ENCODE measurements around the gene CCDC92.

The CCDC92 gene

DNA sequence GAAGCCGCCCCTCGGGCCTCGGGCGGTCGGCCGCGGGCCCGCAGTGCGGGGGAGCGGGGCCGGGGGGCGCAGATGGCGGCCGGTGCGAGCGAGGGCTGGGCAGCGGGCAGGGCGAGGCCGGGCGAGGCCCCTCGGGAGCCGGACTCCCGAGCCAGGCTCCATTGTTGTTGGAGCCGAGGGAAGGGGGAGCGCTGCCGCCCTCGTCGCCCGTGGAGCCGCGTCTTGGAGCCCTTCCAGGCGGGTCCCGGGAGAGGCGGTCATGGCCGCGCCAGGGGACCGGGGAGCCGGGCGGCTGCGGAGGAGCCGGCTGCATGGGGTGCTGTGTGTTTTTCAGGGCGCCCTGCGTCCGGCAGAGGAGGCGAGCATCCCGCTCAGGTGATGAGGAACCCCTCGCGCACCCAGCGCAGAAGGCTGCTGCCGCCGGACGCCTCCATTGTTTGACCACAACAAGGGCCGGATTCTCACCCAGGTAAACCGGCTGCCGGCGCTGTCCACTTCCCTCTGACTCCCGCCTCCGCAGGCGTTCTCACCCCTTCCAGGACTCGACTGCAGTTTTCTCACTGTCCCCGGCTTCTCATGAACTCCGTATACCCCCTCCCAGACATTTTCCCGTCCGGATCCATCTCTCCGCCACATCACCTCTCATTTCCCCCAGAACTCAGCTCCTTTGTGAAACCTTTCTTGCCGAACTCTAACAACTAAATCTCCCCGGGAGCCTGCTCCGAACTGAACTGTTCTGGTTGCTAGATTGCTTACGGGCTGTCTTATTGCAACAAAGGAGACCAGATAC, 1.1 kb upstream of the CCDC92 start:
- DNase-seq, result no peak

DNA sequence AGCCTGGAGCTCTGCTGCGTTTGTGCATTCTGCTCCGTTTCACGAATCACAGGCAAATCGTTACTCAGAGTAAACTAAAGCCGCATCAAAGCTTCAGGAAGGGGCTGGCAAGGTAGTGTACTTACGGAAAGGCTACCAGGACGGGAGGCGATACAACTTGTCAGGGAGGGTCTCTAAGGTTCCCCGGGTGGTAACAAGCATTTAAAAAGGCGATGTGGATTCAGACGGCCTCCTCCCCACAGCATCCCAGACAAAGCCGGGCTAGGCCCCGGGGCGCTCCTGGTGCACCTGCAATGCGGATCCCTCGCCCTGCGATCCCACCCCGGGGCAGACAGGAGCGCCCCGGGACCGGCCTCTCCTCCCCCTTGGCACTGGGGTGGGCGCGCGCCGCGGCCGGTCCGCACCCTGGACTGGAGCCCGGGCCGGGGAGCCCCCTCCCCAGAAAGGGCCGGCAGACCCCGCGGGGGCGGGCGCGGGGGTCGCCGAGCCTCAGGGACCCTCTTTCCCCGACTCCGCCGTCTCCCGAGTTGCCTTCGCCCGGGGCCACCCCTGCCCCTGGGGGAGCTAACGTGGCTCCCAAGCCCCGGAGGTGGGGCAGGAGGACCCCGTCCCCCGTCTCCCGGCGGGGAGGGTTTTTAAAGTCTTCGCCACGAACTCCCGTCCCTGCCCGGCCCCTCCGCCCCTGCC, 718 bp downstream of the CCDC92 start:
- DNase-seq, result no peak

DNA sequence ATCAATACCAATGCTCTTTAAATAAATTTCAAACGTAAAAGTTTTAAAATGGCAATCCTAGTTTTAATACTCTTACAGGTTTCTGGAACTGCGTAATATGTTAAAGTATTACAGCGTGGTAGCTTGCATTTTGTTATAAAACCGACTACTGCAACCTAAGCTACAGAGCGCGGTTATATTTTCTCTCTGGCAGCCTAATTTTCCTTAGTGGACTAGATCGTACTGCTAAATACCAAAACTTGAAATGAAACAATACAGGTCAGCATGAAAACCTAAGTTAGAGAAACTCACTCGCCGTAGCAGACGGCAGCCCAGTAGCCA, 1.2 kb downstream of the CCDC92 start:
- DNase-seq, result no peak

DNA sequence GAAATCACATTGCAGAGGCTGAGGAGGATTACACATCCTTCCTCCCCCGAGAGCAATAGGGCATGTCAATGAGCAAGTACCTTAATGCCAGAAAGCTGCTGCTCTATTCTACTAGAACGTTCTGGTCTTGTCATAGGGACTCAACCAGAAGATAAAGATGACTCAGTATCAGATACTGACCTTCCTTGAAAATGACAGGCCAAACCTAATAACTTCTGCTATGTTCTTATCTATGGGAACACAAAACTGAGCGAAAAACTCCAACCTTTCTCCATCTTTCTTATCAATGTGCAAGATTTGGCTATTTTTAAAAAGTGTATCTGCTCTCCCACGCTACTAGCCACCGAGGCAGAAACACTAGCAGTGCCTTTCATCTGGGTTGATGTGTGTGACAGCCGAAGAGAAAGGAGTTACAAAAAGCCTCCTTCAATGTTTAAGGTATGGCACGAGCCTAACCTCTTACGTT, 5.5 kb downstream of the CCDC92 start:
- DNase-seq, result no peak

DNA sequence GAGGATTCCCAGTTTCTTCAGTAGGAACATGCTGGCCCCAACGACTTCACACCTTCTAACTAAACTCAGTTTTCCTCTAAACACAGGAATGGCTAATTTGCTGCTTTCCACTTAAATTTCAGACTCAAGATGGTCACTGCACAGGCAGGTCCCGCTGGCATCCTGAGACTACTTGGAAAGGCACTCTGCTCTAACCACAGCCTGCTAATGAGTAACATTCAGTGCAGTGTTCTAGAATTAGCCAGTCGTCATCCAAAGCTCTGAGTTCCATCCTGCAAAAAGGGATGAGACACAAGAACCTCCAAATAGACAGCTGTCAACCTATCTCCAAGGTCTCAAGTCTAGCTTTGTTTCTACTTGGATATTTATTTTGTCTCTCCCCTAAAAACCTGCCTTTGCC, 6.0 kb downstream of the CCDC92 start:
- DNase-seq, result no peak

DNA sequence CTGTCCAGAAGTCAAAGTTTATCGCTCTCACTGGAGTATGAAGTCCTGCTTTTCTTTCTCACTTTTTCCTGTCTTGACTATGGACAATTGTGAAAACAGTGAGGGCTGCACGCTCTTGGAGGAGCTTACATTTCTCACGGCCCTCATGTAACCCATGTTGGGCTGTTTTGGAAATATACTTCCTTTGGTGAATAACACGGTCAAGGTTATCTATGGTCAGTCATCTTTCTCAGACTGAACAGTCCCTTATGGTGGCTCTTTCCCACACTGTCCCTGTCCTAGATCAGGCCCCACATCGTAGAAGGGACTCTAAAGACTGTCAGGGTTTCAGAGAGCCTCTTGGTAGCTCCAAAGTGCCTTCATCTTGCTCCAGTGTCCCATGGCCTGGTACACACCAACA, 7.2 kb downstream of the CCDC92 start:
- no peak for DNase-seq

DNA sequence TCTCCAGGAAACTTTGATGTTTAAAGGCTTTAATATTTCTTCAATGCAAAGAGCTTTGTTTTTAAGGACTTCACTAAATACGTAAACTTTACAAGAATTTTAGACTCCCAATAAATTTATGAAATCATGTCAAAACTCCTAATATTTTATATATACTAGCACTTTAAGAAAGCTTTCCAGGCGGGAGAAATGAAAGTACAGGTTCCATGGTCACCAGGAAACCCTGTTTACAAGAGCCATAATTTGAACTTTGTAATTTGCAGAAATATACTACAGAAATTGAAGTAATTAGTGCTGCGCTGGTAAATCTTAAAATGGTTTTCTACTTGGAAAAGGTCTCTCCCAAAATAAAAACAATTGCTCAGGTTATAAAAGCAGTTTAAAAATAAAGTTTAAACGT, 8.8 kb downstream of the CCDC92 start:
- DNase-seq, result no peak

DNA sequence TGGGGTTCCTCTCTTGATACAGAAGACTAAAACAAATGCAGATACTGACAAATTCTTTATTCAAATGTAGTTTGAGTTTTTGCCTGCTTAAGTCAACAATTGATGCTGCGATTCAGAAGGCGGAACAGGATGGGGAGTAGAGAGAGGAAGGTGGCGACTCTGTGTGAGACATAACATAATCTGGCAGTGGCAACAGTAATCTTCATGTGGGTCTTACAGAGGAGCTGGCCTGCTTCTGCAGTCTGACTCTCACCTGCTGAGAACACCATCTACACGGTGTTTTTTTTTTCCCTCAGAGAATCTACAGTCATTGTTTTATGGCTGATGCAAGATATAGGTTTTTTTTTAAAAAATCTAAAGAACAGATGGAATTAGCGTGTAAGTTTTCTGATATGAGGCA, 10.1 kb downstream of the CCDC92 start:
- no peak for DNase-seq

DNA sequence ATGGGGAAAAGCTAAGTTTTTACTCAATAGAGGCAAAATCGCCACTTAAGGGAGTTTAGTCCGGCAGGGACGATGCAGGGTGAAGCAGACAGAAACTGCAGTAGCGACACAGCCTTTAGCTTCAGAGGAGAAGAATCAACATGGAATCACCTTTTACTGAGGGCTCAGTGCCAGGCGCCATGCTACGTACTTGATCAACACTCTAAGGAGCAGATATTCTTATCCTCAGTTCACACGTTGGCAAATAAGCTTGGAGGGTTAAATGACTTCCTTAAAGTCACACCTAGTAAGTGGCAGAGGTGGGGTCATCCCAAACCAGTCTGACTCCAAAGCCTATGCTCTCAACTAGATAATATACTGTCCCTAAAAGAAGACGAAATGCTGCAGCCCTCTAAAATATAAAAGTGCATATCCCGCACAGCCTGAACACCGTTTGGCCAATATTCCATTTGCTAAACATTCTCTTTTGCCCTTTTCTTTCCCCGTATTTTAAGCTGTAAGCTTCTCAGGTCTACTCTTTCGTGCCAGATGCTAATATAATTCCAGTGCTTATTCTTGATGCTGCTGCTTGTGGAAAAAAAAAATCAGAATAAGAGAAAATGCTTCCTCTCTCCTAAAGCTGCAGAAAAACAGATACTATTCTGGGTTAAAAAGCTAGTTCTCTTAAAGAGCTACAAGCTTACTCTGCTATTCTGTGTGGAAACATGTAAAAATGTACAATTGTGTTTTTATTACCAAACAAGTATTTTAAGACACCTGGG, 10.9 kb downstream of the CCDC92 start:
- no peak for DNase-seq

DNA sequence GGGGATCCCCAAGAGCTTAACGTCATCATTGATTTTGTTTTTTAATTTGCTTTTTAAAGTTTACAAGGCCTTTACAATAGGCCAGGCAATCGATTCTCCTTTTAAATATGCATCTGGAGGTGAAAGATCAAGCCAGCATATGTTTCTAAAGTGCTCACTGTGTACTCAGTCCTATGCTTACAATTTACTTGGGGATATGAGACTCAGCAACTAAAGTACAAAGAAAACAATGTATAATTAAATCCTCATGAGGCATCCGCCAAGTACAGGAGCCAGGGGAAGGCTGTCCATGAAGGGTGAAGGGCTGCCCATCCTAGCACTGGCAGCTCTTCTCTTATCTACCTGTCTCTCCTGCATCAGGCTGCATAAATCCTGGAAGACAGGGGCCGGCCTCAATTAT, 11.8 kb downstream of the CCDC92 start:
- no peak for DNase-seq

DNA sequence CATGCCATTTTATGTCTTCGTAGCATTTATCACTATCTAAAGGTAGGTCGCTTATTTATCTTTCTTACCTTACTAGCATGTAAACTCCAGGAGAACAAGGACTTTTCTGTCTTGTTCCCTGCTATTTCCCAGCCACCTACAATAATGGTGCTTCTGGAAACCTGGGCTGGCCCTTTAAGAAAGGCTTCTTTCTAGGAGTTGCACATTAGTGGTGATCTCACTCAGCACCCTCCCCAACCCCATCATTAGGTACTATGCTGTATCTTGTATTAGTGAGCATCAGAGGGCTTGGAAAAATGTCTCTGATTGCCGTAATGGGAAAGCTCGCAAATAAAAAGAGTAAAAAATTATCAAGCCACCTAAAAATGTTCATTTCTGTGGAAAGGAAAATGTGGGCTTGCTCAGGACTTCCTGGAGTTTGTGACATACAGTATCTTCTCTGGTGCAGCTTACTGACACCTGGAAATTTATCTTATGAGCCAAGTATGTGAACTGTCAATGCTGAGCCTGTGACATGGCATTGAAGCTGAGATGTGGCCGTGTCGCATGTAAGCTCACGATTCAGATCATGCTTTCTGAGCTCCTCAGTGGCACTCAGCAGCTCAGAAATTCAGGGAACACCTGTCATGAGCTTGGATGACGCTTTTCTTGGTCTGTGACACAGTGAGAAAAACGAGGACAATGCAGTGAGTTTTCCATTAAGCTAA, 12.4 kb downstream of the CCDC92 start:
- no peak for DNase-seq

DNA sequence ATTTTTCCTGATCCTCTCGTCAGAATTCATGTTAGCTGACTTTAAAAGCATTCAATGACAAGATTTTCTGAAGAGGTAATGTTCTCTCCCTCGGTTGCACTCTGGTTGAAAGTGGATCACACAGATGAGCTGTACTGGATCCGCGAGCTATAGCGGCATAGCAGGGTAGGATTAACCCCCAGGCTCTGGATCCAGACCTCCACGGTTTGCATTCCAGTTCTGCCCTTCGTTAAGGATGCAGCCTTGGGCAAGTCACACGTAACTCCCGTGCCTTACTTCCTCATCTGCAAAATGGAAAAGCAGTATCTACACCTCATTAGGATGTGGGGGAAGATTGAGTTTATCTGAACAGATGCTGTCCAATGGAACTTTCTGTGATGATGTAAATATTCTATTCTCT, 13.8 kb downstream of the CCDC92 start:
- DNase-seq, result no peak

DNA sequence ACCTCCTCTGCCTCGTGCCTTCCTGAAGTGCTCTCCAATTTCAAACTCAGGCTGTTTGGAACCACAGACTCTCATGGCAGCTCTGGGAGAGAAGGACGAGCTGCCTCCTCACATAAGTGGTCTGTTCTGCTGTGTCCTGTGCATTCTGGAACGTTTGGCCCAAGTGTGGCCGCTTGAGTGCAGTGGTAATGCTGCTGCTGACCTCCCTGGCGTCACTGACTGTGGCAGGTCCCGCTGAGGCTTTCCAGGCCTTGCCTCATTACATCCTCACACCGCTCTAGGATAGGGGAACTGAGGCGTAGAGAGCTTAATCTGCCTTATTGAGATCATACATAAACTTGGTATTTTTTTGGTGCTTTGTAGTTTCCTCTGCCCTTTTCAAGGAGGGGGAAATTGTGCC, 14.2 kb downstream of the CCDC92 start:
- DNase-seq, result no peak

DNA sequence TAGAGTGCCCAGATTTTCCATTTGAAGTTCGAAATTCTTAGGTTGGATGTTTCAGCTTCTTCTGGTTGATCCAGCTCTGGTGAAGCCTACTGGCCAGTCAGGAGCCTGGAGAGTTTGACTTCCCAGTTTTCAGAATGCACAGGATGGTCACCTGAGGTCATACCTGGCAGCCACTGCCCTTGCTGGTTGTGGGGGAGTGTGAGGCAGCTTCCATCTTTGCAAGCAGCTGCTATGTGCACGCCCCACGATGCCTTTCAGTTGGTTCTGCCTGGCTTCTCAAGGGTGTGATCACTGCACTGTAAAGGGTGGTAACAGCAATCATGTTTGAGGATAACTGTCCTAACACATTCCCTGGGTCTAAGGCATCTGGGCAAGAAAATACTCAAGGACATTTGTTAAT, 15.4 kb downstream of the CCDC92 start:
- no peak for DNase-seq

DNA sequence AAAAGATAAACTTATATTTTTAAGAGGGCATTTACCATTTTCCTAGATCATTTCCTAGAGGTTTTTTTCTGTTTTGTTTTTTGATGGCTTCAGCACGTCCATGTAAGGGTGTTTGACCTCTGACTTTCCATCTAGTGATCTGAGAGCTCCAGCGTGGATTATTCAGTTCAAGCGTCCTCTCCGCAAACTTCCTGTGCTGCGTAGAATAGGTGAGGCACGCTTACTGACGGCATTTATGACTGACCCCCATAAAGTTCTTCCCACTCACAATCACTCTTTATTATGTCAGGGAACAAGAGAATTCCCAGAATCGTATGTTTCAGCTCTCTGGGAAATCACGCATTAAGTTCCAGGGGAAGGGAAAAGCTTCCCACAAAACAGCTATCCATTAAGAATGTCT, 16.4 kb downstream of the CCDC92 start:
- no peak for DNase-seq

DNA sequence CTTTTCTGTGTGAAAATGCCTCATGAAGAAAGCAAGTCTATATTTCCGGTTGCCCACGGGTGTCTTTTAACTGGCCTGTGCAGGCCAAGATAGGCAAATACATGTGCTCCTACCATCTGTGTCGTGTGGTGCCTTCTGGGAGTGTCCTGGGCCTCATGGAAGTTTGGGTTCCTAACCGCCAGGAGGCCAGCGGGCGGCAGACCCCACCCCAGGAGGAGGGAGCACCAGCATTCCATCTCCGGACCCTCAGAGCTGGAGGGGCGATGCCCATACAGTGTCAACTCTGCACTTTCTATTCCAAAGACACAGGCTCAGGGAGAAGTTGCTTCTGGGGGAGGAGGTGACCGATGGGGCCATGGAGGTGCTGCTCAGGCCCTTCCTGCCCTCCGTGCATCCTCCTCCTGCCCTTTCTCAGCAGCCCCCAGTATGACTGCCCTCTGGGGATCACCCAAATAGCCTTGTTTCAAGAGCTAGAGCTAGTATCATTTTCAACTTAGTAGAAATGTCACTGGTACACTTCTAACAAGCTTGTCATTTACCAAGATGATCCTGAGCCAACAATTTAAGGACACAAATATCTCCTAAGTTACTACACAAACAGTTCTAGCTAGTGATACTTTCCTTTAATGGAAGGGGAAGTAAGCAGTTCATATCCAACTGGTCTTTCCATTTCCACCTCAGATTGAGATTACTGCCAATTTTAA, 17.8 kb downstream of the CCDC92 start:
- DNase-seq, result no peak

DNA sequence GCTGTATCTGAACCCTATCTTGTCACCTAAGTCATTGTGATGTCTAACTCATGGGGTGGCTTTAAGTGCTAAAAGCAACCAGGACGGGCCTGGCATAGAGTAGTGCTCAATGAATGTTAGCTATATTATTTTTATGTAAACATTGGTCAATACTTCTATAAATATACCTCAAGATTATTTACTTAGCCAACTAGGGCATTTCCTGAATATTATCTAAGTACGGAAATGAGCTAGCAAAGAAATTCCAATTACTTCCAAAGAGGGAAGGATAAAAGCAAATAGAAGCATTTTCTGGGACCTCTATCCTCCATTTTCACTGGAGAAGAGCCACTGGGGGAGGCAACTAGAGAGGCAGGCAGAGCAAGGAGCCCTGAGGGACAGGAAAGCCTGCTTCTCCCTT, 20.6 kb downstream of the CCDC92 start:
- no peak for DNase-seq

DNA sequence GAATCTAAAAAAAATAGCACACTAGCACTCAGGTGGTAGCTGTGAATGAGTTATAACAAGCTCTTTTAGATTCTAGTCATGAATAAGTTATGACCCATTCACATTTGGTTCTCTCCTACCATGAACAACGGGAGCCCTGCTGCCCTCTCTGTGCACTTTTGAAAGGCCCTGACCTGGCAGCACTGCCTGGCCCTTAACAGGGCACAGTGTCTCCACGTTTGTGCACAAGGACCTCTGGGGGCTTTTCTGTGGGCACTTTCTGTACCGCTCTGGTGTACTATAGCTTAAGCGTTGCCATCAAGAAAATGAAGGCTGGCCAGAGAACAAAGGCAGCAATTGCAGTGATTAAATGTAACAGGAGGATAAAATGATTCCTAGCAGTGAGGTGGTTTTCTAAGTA, 21.2 kb downstream of the CCDC92 start:
- no peak for DNase-seq

DNA sequence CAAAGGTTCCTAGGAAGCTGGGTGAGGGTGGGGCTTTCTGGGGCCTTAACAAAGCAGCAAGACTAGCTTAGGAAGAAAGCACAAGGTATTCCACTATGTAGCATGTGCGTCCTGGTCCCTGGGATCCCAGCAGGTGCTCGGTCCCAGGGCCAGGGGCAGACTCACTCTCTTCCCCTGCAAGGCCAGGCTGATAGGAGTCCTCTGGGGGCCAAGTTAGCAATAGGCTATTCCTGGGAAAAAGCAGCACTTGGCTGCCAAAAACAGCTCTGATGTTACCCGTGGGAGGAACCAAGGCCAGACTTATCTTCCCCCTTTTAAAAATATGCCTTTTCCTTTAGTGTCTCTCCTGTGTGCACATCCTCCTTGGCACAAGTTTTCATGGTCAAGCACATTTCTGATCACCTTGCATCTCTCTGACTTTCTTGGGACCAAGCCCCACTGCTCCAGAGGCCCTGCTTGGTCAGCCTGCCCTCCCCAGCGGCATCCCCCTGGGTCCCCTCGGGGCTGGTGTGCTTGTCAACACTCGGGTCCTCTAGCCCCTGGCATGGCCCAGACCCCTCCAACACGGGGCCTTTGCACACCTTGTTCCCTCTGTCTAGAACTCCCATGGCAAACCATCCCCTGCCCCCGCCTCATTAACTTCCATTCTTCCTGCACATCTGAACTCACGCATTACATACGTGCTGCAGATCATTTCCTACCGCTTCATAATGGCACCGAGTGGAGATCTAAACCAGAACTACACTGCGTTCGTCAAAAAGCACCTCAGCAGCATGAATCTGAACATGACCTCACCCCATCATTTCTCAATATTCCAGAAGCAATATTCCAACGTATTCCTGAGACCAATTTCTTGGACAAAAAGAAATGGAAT, 21.9 kb downstream of the CCDC92 start:
- no peak for DNase-seq

DNA sequence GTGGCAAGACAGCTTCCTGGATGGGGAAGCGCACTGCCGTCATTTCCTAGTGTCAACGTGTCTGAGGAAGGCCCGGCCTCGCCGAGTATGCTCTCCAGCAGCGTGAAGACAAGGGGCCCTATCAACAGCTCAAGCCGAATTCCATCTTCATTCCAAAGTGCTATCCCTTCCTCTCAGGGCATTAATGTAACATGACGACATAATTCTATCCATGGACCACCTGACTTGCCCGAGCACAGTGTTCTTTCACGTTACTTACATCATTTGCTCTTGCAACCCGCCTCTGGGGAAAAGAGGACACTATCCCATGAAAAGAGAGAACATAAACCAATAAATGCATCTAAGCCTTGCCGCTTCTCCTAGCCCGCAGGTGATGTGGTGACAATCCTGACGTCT, 22.9 kb downstream of the CCDC92 start:
- no peak for DNase-seq
